GM18508 (cell line): ENCODE results near the gene PSTK.

Source experiments
- ATAC-seq: cut with Tn5 transposase; IDR thresholded peaks from one replicate; pipeline ENCODE4 v1.9.1; 2021; ENCODE audit warnings: moderate number of reproducible peaks; ENCODE audit not compliant: insufficient read depth, unreplicated experiment

Gene PSTK

DNA sequence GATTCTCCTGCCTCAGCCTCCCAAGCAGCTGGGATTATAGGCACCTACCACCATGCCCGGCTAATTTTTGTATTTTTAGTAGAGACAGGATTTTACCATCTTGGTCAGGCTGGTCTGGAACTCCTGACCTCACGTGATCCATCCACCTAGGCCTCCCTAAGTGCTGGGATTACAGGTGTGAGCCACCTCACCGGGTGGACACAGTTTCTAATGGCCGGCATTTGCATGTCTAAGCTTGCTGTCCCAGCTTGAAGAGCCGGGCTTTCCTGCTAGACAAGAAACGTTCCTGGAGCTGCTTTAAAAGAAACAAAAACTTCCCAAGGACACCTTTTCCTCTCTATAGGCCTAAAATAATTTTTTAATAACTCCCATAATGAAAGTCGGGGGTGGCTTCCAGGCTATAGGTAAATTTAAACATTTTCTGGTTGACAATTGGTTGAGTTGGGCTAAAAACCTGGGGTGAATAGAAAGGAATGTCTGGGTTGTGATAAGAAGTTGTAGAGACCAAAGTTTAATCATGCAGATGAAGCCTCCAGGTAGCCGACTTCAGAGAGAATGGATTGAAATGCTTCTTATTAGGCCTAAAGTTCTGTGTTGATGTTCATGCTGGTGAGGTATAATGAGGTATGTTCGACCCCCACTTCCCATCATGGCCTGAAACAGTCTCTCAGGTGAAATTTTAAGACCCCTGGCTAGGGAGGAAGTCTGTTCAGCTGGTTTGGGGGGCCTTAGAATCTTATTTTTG, 37.4 kb downstream of the PSTK start:
- ATAC-seq = no peak

DNA sequence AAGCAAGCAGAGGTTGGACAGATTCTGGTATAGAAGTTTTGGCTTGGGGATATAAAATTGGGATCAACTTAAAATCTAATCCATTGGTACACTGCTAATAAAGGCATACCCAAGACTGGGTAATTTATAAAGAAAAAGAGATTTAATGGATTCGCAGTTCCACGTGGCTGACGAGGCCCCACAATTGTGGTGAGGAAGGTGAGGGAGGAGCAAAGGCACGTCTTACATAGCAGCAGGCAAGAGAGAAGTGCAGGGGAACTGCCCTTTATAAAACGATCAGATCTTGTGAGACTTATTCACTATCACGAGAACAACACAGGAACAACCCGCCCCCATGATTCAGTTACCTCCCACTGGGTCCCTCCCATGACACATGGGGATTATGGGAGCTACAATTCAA, 38.3 kb downstream of the PSTK start:
- no peak for ATAC-seq

DNA sequence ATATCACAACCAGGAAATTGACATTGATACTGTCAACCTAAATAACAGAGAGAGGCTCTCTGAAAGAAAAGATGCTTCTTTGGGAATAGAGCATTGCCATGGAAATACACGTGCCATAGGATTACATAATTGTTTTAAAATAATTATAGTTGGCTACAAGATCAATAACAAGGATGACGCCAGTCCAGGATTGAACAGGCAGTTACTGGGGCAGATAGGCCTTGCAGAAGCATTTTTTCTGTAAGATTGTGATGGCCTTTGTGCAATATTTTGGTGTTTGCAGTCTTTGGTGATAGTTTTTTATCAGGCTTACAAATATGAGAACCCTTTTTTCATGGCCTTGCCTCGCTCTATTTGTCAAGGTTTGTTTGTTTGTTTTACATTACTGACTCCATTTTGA, 39.1 kb downstream of the PSTK start:
- no peak for ATAC-seq

DNA sequence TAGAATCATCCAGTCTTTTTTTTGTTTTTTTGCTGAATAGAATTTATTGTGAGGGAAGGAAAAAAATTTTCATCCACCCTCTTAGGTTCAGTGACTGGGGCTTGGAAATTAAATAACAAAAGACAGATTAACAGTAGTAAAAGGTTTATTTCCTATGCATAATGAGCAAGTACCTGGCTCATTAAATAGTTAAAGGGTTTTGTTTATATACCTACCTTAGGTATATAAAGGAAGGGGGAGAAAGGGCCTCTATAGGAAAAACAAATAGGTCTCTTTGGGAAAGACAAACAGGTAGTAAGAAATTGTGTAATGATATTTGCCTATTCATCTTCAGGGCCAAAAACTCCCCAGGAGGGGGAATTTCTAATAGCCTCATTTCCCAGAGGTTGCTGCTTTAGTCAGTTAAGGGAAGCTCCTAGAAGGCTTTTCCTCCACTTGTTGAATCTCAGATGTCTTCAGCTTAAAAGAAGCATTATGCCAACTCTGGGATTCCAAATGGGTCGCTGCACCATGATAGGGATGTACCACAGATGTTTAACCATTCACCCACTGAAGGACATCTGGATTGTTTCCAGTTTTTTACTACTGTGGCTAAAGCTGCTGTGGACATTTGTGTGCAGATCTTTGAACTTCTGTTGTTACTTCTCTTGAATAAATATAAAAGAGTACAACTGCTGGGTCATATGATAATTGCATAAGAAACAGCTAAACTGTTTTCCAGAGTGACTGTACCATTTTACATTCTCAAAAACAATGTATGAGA, 39.9 kb downstream of the PSTK start:
- ATAC-seq = no peak

DNA sequence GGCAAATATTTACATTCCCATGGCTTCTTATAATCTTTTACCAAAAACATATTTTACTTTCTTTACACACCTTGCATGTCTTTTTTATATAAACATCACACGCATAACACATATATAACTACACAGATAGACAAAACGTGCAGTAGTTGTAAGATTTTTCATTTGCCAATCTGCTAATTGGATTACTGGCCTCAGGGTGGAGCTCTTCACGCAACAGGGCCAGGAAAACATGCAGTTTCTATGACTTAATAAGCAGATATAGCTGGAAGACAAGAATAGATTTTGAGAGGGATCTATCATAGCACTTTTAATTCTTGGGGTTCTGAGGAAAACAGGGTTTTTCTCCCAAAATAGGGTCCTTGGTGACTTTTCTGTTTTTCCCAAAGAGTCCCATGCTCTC, 41.3 kb downstream of the PSTK start:
- ATAC-seq = no peak

DNA sequence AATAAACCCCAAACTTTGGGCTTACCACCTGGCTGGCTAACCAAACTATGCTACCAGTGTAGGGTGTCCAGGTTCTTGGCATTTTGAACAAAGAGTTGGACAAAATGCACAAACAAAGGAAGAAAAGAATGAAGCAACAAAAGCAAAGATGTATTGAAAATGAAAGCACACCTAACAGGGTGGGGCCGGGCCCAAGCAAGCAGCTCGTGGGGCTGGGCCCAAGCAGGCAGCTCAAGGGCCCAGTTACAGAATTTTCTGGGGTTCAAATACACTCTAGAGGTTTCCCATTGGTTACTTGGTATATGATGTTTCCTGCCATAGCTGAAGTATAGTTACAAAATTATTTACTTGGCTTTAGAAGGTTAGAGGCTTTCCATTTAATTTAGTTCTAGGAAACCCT, 44.3 kb downstream of the PSTK start:
- ATAC-seq = no peak

DNA sequence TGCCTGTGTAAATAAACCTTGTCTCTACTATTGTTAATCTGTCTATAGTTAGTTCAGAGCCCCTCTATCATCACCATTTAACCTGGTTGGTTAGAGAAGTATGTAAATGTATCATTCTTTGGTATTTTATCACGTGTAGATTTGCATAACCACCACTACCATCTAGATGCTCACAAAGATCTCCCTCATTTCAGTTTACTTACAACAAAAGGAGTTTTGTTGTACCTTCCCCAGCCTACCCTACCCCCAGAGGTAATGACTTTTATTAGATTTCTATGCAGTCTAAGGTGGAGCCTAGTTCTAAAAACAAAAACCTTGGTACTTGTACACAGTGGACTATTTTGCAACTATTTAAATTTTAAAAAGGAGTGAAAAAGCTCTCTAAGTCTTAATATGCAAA, 46.1 kb downstream of the PSTK start:
- no peak for ATAC-seq

DNA sequence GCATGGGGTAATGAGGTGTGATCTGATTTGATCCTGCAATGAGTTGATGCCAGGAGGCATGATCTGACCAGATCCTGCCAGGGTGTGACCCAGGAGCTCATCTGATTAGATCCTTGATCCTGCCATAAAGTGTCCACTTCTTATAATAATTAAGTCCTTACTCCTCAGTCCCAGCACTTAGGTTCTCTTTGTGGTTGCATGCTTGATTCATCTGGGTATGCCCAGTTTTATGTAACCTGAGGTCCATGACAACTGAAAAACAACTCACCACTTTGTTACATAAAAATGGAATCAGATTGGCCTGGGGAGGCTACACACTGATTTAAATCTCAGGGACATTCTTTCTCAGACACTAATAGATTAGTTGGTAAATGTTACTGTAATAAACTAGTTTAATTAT, 47.7 kb downstream of the PSTK start:
- no peak for ATAC-seq

DNA sequence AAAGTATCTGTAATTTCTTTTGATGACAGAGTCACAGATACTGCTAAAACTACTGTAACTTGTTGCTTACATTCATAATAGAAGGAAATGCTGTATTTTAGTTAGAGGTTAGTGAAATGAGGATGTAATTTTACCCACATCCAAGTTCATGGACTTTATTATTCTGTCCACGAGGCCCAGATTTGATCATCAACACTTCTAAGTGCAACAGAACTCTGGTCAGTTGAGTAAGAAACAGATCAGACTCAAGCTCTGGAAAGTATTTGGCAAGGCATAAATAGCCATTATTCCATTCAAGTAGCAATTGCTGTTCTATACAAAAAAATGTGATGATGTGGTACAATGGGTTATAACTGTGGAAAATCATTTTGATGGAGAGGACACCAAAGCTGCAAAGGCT, 50.9 kb downstream of the PSTK start:
- ATAC-seq = no peak

DNA sequence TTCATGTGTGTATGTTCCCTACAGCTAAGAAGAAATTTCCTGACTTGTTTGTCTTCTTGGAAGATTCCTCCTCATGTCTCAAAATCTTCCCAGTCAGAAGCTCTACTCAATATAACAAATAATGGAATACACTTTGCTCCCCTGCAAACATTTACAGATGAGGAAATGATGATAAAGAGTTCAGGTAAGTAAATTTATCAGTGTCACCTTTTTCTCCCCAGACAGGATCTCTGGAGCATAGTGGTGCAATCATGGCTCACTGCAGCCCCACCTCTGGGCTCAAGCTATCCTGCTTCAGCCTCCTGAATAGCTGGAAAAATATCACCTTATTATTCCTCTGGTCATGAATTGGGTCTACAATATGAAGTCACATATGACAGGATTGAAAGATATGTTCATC, 54.1 kb downstream of the PSTK start:
- no peak for ATAC-seq

DNA sequence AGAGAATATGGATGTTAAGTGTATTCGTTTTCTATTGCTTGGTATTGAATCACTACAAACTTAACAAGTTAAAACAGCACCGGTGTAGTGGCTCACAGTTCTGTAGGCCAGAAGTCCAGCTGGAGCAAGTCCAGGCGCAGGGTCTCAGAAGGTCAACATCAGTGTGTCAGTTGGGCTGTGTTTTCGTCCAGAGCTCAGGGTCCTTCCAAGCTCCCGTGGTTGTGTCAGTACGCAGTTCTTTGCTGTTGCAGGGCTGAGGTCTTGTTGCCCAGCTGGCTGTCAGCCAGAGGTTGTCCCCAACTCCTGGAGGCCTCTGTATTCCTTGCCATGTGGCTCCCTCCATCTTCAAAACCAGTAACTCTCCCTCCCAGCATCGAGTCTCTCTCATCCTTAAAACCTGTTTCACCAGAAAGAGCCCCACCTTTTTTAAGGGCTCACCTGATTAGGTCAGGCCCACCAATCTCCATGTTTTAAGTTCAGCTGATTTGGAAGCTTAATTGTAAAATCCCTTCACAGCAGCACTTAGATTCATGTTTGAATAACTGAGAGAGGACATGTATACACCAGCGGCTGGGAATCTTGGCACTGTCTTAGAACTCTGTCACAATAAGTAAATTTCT, 55.4 kb downstream of the PSTK start:
- ATAC-seq = no peak

DNA sequence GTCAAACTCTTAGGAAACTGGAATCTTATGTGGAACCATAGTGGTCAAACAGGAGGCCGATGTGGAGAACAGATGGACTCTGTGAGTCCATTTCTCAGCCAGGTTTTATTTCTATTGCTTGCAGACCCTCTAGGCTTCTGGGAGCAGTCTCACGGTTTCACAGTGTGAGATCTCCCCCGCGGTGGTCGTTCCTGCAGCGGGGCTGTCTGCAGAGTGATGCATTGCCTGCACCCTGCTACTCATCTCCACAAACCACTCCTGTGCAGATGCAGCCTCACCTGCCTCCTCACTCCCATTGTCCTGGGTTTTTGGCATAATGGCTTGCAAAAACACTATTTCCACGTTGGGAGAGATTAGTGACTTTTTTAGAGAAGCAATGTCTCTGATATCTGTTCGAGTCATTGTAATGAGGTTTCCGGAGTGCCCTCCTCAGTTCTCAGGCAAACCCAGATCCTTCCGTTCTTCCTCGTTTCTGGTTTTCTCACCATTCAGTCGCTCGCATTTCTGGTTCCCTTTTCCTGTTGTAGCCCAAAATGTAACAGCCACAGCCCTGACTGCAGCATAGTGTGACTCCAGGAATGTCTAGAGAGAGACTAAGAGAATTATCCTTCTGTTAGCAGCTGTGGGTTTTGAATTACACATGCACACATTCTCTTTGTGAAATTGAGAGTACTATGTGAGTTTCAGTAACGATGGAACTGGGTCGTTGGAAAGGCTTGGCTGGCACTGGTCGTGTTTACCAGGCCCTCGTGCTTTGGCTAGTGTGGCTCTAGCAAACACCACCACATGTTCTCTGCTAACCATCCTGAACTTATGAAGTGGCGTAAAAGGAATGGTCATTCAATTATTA, 58.8 kb downstream of the PSTK start:
- no peak for ATAC-seq

DNA sequence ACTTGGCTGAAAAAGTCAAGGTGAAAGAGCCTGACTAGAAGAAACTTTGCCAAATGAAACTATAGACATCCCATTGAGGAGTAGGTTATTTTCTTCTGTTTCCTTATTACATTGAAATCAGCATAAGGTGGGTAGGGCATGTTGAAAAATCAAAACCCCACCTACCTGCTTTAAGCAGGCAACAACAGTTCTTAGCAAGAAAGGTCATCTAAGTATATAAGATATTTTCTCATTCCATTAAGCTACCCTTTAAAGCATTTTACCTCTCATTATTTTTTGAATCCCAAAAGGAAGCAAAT, 59.4 kb downstream of the PSTK start:
- ATAC-seq = no peak
